ENCODE results near the gene LBHD2.
"Not testable (repeated sequence)": the region's sequence is repeated elsewhere in the genome, so short reads cannot be mapped to it uniquely, and the experiment has no call there.

LBHD2 gene

GRCh38 chr14:103084021-103084919 is at the start of gene LBHD2:
Gene LBHD2 (plus strand): TSS chr14:103084210. CDS start chr14:103086013, 1,803 bp downstream.
- DNase-seq = no peak

GRCh38 chr14:103041464-103041863 is 42.5 kb upstream of the LBHD2 start:
- no peak for DNase-seq

GRCh38 chr14:103043257-103044015 is 40.6 kb upstream of the LBHD2 start:
- DNase-seq = no peak

GRCh38 chr14:103045371-103045869 is 38.6 kb upstream of the LBHD2 start:
- no peak for DNase-seq

GRCh38 chr14:103047453-103047852 is 36.6 kb upstream of the LBHD2 start:
- not testable (repeated sequence) for DNase-seq

GRCh38 chr14:103050935-103051334 is 33.1 kb upstream of the LBHD2 start:
- no peak for DNase-seq

GRCh38 chr14:103052407-103052806 is 31.6 kb upstream of the LBHD2 start:
- DNase-seq = no peak

GRCh38 chr14:103055695-103056094 is 28.3 kb upstream of the LBHD2 start:
- no peak for DNase-seq

- no peak for DNase-seq
Observed at GRCh38 chr14:103056322-103057027, 27.5 kb upstream of the LBHD2 start.

- DNase-seq = no peak
Observed at GRCh38 chr14:103057028-103057371, 27.0 kb upstream of the LBHD2 start.

GRCh38 chr14:103057372-103058163 is 26.4 kb upstream of the LBHD2 start, which contains the start of gene CDC42BPB:
Gene CDC42BPB (minus strand): TSS chr14:103057549. CDS start chr14:103057173, 376 bp downstream.
- DNase-seq = peak; percentile 73

GRCh38 chr14:103058164-103059055 is 25.6 kb upstream of the LBHD2 start:
- no peak for DNase-seq

GRCh38 chr14:103059556-103059955 is 24.5 kb upstream of the LBHD2 start:
- no peak for DNase-seq

- DNase-seq = no peak
Observed at GRCh38 chr14:103061482-103061976, 22.5 kb upstream of the LBHD2 start.

GRCh38 chr14:103064436-103064835 is 19.6 kb upstream of the LBHD2 start:
- DNase-seq = no peak

GRCh38 chr14:103064978-103065377 is 19.0 kb upstream of the LBHD2 start:
- no peak for DNase-seq

GRCh38 chr14:103065861-103066260 is 18.1 kb upstream of the LBHD2 start:
- DNase-seq = no peak

- DNase-seq = no peak
Observed at GRCh38 chr14:103066399-103066798, 17.6 kb upstream of the LBHD2 start.

- no peak for DNase-seq
Observed at GRCh38 chr14:103067231-103067954, 16.6 kb upstream of the LBHD2 start.

Measured in activated CD8-positive, alpha-beta memory T cell treated with anti-CD3 and anti-CD28 coated beads for 24 hours (primary cell).